Panc1 (cell line): Measurements from ENCODE around the gene CALR.

Experiments used
- CTCF ChIP-seq: fragments of 450-650 bp; IDR thresholded peaks from 2 replicates; pipeline ENCODE4 v1.5.1; 2017; ENCODE audit warnings: mild to moderate bottlenecking
- POLR2AphosphoS5 ChIP-seq: IDR thresholded peaks from 2 replicates; pipeline ENCODE4 v1.6.1; 2012; ENCODE audit warnings: mild to moderate bottlenecking, low read depth, low read length, moderate library complexity
- REST ChIP-seq, 2 experiments: IDR thresholded peaks; 2 replicates each; pipeline ENCODE4 v1.6.1; 2011 to 2012; ENCODE audit warnings: low read depth in 2 of 2, control low read depth in 1 of 2, low read length in 1 of 2, mild to moderate bottlenecking in 1 of 2, moderate library complexity in 1 of 2; ENCODE audit not compliant: insufficient read depth in 1 of 2
- SIN3A ChIP-seq: IDR thresholded peaks from 2 replicates; pipeline ENCODE4 v1.6.1; 2012; ENCODE audit warnings: low read depth, mild to moderate bottlenecking, low read length, moderate library complexity, borderline replicate concordance; ENCODE audit not compliant: insufficient read depth
- TCF7L2 ChIP-seq: IDR thresholded peaks from 2 replicates; pipeline ENCODE4 v1.6.1; 2011; ENCODE audit warnings: mild to moderate bottlenecking, low read depth, low read length, inconsistent platforms

- no peak for TF ChIP-seq CTCF
- no peak for TF ChIP-seq POLR2AphosphoS5
- TF ChIP-seq SIN3A, result no peak
- TF ChIP-seq REST (IDR thresholded peaks at IDR 0.05; ENCODE audit: insufficient read depth in 1 of 2, low read depth in 2 of 2, low read length in 1 of 2), result no peak
- TF ChIP-seq TCF7L2, result no peak
Observed at GRCh38 chr19:12992729-12993128, 54.3 kb downstream of the CALR start.
